SK-N-SH (cell line): ENCODE data around the gene CCDC89. TPM values are rescaled to one million over a fixed set of nuclear protein-coding genes. Genes with fewer than 3 reads are reported as not detected.

ENCODE experiments used
- CTCF ChIA-PET: fragments of 300-600, 350-600 bp; formaldehyde crosslinking; extraction: SDS; loops from one replicate; lab custom pipeline; 2021; lab: Yijun Ruan, JAX
- POLR2A ChIA-PET: fragments of 350-600 bp; sonication (Branson Sonifier 250); formaldehyde crosslinking; extraction: SDS; loops from one replicate; lab custom pipeline; 2020; ENCODE audit warnings: antibody characterized with exemption, inconsistent platforms; lab: Yijun Ruan, JAX
- DNase-seq: peaks from one replicate; pipeline ENCODE4 v3.0.0; 2012
- H2AFZ ChIP-seq: fragments of 200-600 bp; sonication (generic); 2 replicates; pipeline ENCODE4 v1.8.1; 2016; ENCODE audit warnings: antibody characterized with exemption, mild to moderate bottlenecking, low read depth
- H3F3A ChIP-seq: fragments of 200-600 bp; sonication (generic); replicated peaks from 2 replicates; pipeline ENCODE3; 2016; ENCODE audit warnings: antibody characterized with exemption, mild to moderate bottlenecking; ENCODE audit not compliant: insufficient read depth
- H3K27ac ChIP-seq, 2 experiments: fragments of 200-500 bp in 1 of 2; fragments of 200-600 bp in 1 of 2; sonication (Bioruptor generic) in 1 of 2; sonication (generic), shearing (Covaris generic) in 1 of 2; 2 replicates each; pipeline versions ENCODE4 v1.5.1 to v1.6.1; 2014 to 2016; ENCODE audit warnings: low read depth in 2 of 2, inconsistent platforms in 1 of 2, low read length in 1 of 2, mild to moderate bottlenecking in 1 of 2, mixed read lengths in 1 of 2
- H3K27me3 ChIP-seq: fragments of 200-600 bp; sonication (generic), shearing (Covaris generic); 2 replicates; pipeline ENCODE4 v1.6.1; 2016; ENCODE audit warnings: mixed run types; ENCODE audit not compliant: insufficient read depth
- H3K36me3 ChIP-seq, 2 experiments: fragments of 200-500 bp in 1 of 2; fragments of 200-600 bp in 1 of 2; sonication (Bioruptor generic) in 1 of 2; sonication (generic) in 1 of 2; replicated peaks in 1 of 2; 2 replicates each; pipeline versions ENCODE3 to v1.5.1; 2014 to 2016; ENCODE audit warnings: low read length in 1 of 2, mild to moderate bottlenecking in 1 of 2; ENCODE audit not compliant: insufficient read depth in 2 of 2, control insufficient read depth in 1 of 2
- H3K4me1 ChIP-seq, 2 experiments: fragments of 200-500 bp in 1 of 2; fragments of 200-600 bp in 1 of 2; sonication (Bioruptor generic) in 1 of 2; sonication (generic), shearing (Covaris generic) in 1 of 2; 2 replicates each; pipeline versions ENCODE4 v1.5.1 to v1.6.1; 2014 to 2016; ENCODE audit warnings: low read depth in 1 of 2, low read length in 1 of 2, mixed run types in 1 of 2; ENCODE audit not compliant: insufficient read depth in 2 of 2, control insufficient read depth in 1 of 2
- H3K4me2 ChIP-seq: fragments of 200-600 bp; sonication (generic), shearing (Covaris generic); 2 replicates; pipeline ENCODE4 v1.6.1; 2017; ENCODE audit warnings: mixed run types
- H3K4me3 ChIP-seq, 2 experiments: fragments of 200-500 bp in 1 of 2; fragments of 200-600 bp in 1 of 2; sonication (Bioruptor generic) in 1 of 2; sonication (generic), shearing (Covaris generic) in 1 of 2; 2 replicates each; pipeline versions ENCODE4 v1.5.1 to v1.8.1; 2014 to 2016; ENCODE audit warnings: low read depth in 2 of 2, inconsistent platforms in 1 of 2, low read length in 1 of 2, mild to moderate bottlenecking in 1 of 2, mixed read lengths in 1 of 2, moderate library complexity in 1 of 2
- H3K79me2 ChIP-seq: fragments of 200-600 bp; sonication (generic); 2 replicates; pipeline ENCODE4 v1.8.1; 2017; ENCODE audit warnings: mild to moderate bottlenecking; ENCODE audit not compliant: insufficient read depth
- H3K9ac ChIP-seq: fragments of 200-600 bp; sonication (generic); 2 replicates; pipeline ENCODE4 v1.6.1; 2017; ENCODE audit warnings: mixed run types
- H3K9me2 ChIP-seq: fragments of 200-600 bp; sonication (generic); 2 replicates; pipeline ENCODE4 v1.6.1; 2017; ENCODE audit warnings: mixed run types
- H3K9me3 ChIP-seq: fragments of 200-600 bp; sonication (generic); 2 replicates; pipeline ENCODE4 v1.6.1; 2017; ENCODE audit warnings: mixed run types, mild to moderate bottlenecking, moderate library complexity
- H4K20me1 ChIP-seq: fragments of 200-600 bp; sonication (generic); 2 replicates; pipeline ENCODE4 v1.6.1; 2017; ENCODE audit warnings: mild to moderate bottlenecking, mixed run types; ENCODE audit not compliant: insufficient read depth
- CHD2 ChIP-seq: fragments of 150-350 bp; IDR thresholded peaks from 2 replicates; pipeline ENCODE4 v1.6.1; 2018; ENCODE audit warnings: low read length; ENCODE audit not compliant: partially characterized antibody
- CTCF ChIP-seq: fragments of 200-600 bp; sonication (generic); IDR thresholded peaks from 2 replicates; pipeline ENCODE4 v1.6.1; 2017; ENCODE audit warnings: antibody characterized with exemption, mild to moderate bottlenecking, moderate library complexity
- FOSL2 ChIP-seq: IDR thresholded peaks from 2 replicates; pipeline ENCODE4 v1.4.0; 2012; ENCODE audit warnings: low read depth, mild to moderate bottlenecking, moderate library complexity, borderline replicate concordance
- FOXJ3 ChIP-seq: sonication (generic); formaldehyde crosslinking; IDR thresholded peaks from 2 replicates; pipeline ENCODE4 v1.5.1; 2020; ENCODE audit warnings: mild to moderate bottlenecking, missing genetic modification reagents
- MEF2A ChIP-seq: IDR thresholded peaks from 2 replicates; pipeline ENCODE4 v1.4.0; 2012; ENCODE audit warnings: low read depth, borderline replicate concordance
- NRF1 ChIP-seq: IDR thresholded peaks from 2 replicates; pipeline ENCODE4 v1.6.1; 2012; ENCODE audit warnings: low read depth, mild to moderate bottlenecking, low read length
- RAD21 ChIP-seq: IDR thresholded peaks from 2 replicates; pipeline ENCODE4 v1.6.1; 2012; ENCODE audit warnings: mild to moderate bottlenecking, low read length
- REST ChIP-seq: IDR thresholded peaks from 2 replicates; pipeline ENCODE4 v1.6.1; 2012; ENCODE audit warnings: mild to moderate bottlenecking, low read depth, low read length, moderate library complexity
- SMC3 ChIP-seq: IDR thresholded peaks from 2 replicates; pipeline ENCODE4 v1.6.1; 2012; ENCODE audit warnings: low read depth, low read length, improper control_type of control experiment
- TAF1 ChIP-seq: IDR thresholded peaks from 2 replicates; pipeline ENCODE4 v1.6.1; 2012; ENCODE audit warnings: low read depth, mild to moderate bottlenecking, low read length, moderate library complexity, borderline replicate concordance
- TCF12 ChIP-seq: IDR thresholded peaks from 2 replicates; pipeline ENCODE4 v1.4.0; 2012
- TEAD4 ChIP-seq: IDR thresholded peaks from 2 replicates; pipeline ENCODE4 v1.4.0; 2012; ENCODE audit warnings: mild to moderate bottlenecking, borderline replicate concordance; ENCODE audit not compliant: insufficient read depth
- YY1 ChIP-seq: IDR thresholded peaks from 2 replicates; pipeline ENCODE4 v1.4.0; 2012; ENCODE audit warnings: low read depth, mild to moderate bottlenecking
- WGBS: methylation state at CpG from one replicate; pipeline ENCODE4 v1.1.6; 2017; ENCODE audit warnings: low lambda C conversion rate; 5-methylcytosine and 5-hydroxymethylcytosine counted together
- polyA plus RNA-seq, 3 experiments: library from polyadenylated mRNA; depleted of rRNA; stranded (reverse); fragments of >200 nt; gene quantifications; 2 replicates each; pipeline ENCODE4 v1.2.3, GENCODE V29; 2012
- TF ChIP-seq, protein P1 (sequence below): IDR thresholded peaks from 2 replicates; pipeline ENCODE4 v1.4.0; 2012; ENCODE audit warnings: low read depth, borderline replicate concordance
- TF ChIP-seq, protein P2 (sequence below): fragments of 150-350 bp; IDR thresholded peaks from 2 replicates; pipeline ENCODE4 v1.6.1; 2016; ENCODE audit warnings: mild to moderate bottlenecking, low read depth, low read length

Gene CCDC89
- polyA plus RNA-seq, 1 of the 3 experiments (the other 2 are of a cell fraction), result 3.9 TPM

GRCh38 chr11:85704967-85705366, 19.0 kb upstream of the CCDC89 start:
- Histone ChIP-seq H3K36me3 (peaks cover 0 to 8% of the 10 kb centered on the region in 2 experiments), H3K27me3 (no peaks in the 10 kb centered on the region), H3K9me3 (no peaks in the 10 kb centered on the region), H3F3A (peaks cover 13% of the 10 kb centered on the region), H4K20me1 (no peaks in the 10 kb centered on the region), H3K4me1 (peaks cover 0 to 16% of the 10 kb centered on the region in 2 experiments; a peak in 2 of 4 replicates), H2AFZ (no peak overlapping the region), H3K4me3 (no peak overlapping the region), H3K9ac (no peak overlapping the region), H3K79me2 (no peaks in the 10 kb centered on the region), H3K27ac (peak overlapping the region in 1 of 2 experiments; percentile 65; a peak in 2 of 4 replicates), H3K4me2 (no peak overlapping the region), H3K9me2 (no peaks in the 10 kb centered on the region)
- ChIA-PET POLR2A (no interaction called here), CTCF (no interaction called here)
- WGBS, result 97% methylated on average over 3 of the region's 3 CpGs
- TF ChIP-seq REST (no peak), CHD2 (no peak), MEF2A (no peak), SMC3 (no peak), TEAD4 (no peak), RAD21 (no peak), YY1 (no peak), TCF12 (no peak), TAF1 (no peak), CTCF (no peak), FOSL2 (no peak), FOXJ3 (CRISPR knock-in tag) (no peak), NRF1 (no peak)
- TF ChIP-seq, protein P1, sequence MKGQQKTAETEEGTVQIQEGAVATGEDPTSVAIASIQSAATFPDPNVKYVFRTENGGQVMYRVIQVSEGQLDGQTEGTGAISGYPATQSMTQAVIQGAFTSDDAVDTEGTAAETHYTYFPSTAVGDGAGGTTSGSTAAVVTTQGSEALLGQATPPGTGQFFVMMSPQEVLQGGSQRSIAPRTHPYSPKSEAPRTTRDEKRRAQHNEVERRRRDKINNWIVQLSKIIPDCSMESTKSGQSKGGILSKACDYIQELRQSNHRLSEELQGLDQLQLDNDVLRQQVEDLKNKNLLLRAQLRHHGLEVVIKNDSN, result no peak
- TF ChIP-seq, protein P2, sequence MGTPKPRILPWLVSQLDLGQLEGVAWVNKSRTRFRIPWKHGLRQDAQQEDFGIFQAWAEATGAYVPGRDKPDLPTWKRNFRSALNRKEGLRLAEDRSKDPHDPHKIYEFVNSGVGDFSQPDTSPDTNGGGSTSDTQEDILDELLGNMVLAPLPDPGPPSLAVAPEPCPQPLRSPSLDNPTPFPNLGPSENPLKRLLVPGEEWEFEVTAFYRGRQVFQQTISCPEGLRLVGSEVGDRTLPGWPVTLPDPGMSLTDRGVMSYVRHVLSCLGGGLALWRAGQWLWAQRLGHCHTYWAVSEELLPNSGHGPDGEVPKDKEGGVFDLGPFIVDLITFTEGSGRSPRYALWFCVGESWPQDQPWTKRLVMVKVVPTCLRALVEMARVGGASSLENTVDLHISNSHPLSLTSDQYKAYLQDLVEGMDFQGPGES, result no peak
- DNase-seq, result no peak
